Ishikawa (cell line): ENCODE results near the gene HSD17B14.

Experiments used
- CEBPB ChIP-seq: IDR thresholded peaks from 2 replicates; pipeline ENCODE4 v1.6.1; 2012
- EP300 ChIP-seq: IDR thresholded peaks from 2 replicates; pipeline ENCODE4 v1.6.1; 2012; ENCODE audit warnings: borderline replicate concordance
- TAF1 ChIP-seq: IDR thresholded peaks from 2 replicates; pipeline ENCODE4 v1.6.1; 2012; ENCODE audit warnings: low read depth, mild to moderate bottlenecking
- YY1 ChIP-seq: IDR thresholded peaks from 2 replicates; pipeline ENCODE4 v1.6.1; 2012; ENCODE audit warnings: low read depth
- TF ChIP-seq, protein P1 (sequence below): IDR thresholded peaks from 2 replicates; pipeline ENCODE4 v1.6.1; 2012; ENCODE audit warnings: low read depth, mild to moderate bottlenecking
- TF ChIP-seq, protein P2 (sequence below): IDR thresholded peaks from 2 replicates; pipeline ENCODE4 v1.6.1; 2012

DNA sequence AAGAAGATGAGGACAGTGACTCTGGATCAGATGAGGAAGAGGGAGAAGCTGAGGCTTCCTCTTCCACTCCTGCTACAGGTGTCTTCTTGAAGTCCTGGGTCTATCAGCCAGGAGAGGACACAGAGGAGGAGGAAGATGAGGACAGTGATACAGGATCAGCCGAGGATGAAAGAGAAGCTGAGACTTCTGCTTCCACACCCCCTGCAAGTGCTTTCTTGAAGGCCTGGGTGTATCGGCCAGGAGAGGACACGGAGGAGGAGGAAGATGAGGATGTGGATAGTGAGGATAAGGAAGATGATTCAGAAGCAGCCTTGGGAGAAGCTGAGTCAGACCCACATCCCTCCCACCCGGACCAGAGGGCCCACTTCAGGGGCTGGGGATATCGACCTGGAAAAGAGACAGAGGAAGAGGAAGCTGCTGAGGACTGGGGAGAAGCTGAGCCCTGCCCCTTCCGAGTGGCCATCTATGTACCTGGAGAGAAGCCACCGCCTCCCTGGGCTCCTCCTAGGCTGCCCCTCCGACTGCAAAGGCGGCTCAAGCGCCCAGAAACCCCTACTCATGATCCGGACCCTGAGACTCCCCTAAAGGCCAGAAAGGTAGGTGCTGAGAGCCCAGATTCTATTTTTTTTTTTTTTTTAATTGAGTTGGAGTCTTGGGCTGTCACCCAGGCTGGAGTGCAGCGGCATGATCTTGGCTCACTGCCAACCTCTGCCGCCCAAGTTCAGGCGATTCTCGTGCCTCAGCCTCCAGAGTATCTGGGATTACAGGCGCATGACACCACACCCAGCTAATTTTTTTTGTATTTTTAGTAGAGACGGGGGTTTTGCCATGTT is 38.2 kb upstream of the HSD17B14 start:
- TF ChIP-seq, protein P1, sequence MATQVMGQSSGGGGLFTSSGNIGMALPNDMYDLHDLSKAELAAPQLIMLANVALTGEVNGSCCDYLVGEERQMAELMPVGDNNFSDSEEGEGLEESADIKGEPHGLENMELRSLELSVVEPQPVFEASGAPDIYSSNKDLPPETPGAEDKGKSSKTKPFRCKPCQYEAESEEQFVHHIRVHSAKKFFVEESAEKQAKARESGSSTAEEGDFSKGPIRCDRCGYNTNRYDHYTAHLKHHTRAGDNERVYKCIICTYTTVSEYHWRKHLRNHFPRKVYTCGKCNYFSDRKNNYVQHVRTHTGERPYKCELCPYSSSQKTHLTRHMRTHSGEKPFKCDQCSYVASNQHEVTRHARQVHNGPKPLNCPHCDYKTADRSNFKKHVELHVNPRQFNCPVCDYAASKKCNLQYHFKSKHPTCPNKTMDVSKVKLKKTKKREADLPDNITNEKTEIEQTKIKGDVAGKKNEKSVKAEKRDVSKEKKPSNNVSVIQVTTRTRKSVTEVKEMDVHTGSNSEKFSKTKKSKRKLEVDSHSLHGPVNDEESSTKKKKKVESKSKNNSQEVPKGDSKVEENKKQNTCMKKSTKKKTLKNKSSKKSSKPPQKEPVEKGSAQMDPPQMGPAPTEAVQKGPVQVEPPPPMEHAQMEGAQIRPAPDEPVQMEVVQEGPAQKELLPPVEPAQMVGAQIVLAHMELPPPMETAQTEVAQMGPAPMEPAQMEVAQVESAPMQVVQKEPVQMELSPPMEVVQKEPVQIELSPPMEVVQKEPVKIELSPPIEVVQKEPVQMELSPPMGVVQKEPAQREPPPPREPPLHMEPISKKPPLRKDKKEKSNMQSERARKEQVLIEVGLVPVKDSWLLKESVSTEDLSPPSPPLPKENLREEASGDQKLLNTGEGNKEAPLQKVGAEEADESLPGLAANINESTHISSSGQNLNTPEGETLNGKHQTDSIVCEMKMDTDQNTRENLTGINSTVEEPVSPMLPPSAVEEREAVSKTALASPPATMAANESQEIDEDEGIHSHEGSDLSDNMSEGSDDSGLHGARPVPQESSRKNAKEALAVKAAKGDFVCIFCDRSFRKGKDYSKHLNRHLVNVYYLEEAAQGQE, result no peak
- TF ChIP-seq CEBPB (no peak), YY1 (no peak), TAF1 (no peak), EP300 (no peak)
- TF ChIP-seq, protein P2, sequence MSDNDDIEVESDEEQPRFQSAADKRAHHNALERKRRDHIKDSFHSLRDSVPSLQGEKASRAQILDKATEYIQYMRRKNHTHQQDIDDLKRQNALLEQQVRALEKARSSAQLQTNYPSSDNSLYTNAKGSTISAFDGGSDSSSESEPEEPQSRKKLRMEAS, result no peak
